HG03135 (cell line): ENCODE data around the gene LAMA5.
"Not testable (repeated sequence)": the region's sequence is repeated elsewhere in the genome, so short reads cannot be mapped to it uniquely, and the experiment has no call there.

Source experiments
- ATAC-seq: cut with Tn5 transposase; IDR thresholded peaks from one replicate; pipeline ENCODE4 v1.9.1; 2021; ENCODE audit warnings: mild to moderate bottlenecking, moderate library complexity; ENCODE audit not compliant: unreplicated experiment

The LAMA5 gene

DNA sequence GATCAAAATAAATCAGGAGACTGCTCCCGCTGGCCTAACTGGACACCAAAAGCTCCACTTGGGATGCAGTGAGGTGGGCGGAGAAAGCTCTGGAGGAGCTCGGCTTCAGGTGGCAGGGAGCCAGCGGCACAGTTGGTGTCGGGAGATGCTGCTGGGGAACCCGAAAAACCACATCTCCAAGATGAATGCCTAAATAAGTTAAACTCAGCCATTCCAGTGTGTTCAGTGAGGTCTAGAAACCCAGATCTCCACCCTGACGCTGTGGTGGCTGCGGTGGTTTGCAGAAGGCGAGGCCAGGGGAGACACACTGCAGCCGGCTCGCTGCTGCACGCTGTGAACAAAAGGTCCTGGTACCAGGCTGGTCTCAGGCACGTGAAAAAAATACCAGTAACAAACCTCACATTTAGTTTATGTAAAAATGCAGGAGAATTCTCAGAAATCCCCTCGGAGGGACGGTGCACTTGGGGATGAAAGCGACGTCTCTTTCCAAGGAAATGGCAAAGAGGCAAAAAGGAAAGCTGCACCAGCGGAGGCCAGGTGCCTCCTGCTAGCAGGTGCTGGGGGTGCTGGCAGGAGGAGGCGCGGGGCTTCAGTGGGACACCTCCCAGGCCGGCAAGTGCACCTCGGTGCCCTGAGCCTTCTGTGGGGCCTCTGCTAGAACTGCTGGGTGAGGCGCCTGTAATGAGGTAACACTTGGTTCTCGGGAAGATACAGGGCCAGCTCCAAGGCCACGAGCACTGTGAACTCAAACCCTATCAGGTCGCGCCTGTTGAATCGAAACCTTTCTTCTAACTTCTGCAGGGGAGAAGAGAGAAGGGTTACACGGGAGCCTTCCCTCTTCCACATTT is 23.4 kb upstream of the LAMA5 start:
- no peak for ATAC-seq

DNA sequence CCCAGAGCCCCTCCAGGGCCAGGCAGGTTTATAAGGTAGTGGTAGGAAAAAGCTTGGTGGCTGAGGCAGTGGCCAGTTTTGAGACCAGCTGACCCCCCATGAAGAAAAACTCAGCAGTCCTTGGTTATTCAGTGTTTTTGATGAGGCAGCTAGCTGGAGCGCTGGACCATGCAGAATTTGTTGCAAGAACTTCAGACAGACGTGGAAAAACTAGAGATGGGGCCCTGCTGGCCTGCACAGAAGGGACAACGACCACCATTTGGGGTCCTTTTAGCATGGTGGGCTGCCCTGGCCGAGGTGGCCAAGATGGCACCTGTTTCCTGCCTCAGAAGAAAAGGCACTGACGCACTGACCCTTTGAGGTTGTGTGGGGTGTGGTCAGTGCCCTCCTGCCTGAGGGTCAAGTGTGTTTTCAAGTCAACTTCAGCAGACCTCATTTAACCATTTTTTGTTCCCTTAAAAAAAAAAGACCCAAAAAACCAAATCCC is 22.5 kb upstream of the LAMA5 start:
- ATAC-seq, result no peak

DNA sequence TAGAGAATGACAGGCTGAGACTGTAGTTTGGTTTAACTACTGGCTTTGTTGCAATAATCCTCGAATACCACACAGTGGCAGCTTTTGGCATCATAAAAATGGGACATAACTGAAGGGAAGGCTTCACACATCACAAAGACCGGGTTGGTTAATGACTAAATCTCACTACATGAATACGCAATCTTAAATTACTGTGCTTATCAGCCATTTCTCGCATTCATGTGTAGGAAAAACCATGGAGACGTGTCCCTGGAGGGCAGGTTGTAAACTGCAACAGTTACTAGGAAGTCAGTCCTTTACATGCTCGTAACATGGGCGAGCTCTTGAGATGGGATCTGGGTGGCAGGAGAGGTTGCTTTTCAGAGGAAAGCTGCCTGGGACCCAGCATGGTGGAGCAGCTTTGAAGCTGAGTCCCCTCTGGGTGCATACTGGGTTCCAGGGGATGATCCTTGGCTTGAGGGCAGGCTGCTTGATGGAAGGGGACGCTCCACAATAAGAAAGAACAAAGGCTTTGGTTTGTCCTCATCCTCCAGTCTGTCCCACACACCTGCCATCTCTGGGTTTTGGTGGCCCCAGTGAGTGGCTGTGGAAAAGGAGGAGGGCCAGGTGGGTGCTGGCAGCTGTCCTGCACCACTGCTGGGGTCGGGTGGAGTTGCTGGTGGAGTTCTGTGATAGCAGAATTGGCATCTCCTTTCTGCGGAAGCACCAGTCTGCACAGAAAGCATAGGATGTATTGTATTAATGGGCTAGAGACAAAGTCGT is 21.9 kb upstream of the LAMA5 start:
- ATAC-seq, result no peak

DNA sequence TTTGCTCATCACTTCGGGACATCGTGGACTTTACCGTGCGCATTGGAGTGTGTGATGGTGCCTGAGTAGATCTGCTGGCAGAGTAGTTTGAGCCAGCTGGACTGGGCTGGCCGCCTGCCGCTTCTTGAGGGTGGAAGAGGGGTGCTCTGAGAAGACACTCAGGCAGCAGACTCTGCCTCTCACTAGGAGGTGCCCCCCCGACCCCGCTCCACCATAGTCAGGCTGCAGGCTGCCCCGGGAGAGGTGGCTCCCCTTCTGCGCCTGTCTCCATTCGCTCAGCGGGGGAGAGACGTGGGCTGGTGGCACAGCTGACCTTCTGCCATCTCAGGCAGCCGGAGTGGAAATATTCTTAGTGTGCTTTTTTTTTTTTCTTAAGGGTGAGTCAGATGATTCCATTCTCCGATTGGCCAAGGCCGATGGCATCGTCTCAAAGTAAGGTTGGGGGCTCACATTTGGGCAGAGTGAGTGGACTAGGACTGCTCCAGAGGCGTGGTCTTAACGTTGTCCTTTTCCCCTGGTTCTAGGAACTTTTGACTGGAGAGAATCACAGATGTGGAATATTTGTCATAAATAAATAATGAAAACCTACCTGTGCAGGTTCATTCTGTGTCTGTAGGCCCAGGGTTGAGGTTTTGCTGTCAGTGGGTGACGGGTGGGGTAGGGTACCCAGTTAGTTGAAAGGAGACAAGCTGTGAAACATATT is 21.0 kb upstream of the LAMA5 start:
- no peak for ATAC-seq

DNA sequence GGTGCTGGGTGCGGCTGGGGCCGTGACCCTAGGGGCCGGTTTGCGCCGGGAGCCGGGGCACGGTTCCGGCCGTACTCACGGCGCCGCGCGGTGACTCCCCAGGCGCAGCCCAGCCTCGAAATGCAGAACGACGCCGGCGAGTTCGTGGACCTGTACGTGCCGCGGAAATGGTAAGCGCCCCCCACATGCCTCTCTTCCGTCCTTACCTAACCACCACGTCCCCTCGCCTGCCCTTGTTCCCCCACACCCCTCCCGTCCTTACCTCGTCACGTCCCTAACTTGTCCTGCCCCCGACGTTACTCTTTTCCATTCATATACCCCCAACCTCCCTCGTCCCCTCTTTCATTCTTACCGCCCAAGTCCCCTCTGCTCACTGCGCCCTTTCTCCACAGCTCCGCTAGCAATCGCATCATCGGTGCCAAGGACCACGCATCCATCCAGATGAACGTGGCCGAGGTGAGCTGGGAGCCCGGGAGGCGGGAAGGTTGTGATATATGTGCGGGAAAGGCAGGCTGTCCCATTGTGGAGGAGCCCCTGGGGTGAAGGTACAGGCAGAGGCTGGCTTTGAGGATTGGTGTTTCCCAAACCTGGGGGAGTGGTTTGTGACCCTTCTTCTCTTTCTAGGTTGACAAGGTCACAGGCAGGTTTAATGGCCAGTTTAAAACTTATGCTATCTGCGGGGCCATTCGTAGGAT is 20.3 kb upstream of the LAMA5 start:
- peak; percentile 3 for ATAC-seq

DNA sequence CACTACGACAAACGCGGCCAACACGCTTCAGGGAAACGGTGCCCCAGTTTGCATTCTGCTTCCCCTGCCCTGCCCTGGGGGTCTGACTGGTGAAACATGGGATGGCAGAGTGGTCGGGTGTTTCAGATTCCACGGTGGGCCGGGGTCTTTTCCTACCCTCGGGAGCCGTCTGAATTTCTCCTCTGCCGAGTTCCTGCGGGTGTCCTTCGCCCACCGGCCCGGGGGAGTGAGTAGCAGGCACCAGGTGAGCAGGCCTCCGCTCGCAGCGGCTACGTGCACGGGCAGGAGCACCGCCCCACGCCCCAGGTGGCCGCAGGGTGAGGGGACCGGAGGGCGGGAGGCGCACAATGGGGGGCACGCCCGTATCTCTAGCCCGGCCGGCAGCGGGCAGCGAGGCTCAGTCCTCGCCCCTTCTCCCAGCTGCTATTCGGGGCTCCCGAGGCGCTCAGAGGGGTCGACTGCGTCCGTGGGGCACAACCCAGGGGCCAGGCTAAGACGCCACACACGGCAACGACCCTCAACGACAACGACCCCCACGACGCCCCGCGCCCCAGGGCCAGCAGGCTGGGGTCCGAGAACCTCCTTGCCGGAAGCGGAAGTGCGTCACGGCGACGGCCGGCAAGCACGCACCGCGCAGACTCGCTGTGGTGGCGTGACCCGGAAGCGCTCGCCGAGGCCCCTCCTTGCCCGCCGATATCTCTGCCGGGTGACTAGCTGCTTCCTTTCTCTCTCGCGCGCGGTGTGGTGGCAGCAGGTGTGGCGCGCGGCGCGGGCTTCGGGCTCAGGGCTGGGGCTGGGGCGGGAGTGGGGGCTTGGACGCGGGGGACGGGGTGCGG is 19.5 kb upstream of the LAMA5 start, which contains the start of gene RPS21:
TSS of gene RPS21 (plus strand) at position 721 of the 836 bp plus-strand sequence. CDS start 236 bp downstream, outside the sequence.
- ATAC-seq, result peak; percentile 61

DNA sequence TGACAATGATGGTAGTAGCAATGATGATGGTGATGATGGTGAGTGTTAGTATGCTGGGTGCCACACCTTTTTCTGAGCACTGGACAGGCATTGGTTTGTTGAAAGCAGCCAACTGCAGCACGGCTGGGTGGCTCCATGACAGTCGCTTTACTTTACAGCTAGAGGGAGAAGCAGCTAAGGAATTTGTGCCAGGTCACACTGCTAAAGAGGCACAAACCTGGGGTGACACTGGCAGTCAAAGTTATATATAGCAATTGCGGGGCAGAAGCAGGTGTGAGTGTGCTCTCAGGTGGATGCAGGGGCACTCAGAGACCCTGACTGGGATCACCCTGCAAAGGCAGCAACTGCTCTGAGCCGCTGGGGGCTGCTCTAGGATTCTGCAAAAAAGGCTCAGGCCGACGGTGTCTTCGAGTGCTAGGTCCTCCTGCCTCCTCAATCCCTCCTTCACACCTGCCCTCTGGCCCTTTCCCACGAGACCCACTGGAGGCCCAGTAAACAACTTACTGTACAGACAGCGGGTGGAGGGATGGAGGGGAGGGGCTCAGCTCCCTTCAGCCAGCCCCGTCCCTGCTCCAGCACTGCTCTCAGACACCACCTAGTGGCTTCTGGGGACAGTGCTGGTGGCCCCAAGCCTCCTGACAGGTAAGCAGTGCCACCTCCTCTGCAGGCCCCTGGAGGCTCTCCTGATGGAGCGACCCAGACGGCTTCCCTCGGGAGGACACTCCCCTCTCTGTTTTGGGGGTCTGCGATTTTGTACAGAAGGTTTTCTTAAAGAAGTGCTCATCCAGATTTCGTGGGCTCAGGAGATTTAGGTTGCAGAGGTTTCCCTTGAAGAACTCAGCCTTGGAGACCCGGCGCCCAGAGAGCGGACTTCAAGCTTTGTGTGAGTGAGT is 15.4 kb upstream of the LAMA5 start:
- peak; percentile 56 for ATAC-seq

DNA sequence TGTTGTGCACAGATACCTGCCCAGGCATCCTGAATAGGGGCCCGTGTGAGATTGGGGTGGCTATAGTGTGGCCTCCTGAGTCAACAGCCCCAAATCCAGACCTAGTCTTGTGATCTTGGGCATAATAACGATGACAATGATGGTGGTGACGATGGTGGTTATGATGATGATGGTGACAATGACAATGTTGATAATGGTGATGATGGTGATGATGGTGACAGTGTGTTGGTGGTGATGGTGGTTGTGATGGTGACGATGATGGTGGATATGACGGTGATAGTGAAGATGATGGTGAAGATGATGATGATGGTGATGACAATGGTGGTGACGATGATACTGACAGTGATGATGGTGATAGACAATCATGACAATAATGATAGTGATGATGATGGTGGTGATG is 14.7 kb upstream of the LAMA5 start:
- ATAC-seq, result no peak

DNA sequence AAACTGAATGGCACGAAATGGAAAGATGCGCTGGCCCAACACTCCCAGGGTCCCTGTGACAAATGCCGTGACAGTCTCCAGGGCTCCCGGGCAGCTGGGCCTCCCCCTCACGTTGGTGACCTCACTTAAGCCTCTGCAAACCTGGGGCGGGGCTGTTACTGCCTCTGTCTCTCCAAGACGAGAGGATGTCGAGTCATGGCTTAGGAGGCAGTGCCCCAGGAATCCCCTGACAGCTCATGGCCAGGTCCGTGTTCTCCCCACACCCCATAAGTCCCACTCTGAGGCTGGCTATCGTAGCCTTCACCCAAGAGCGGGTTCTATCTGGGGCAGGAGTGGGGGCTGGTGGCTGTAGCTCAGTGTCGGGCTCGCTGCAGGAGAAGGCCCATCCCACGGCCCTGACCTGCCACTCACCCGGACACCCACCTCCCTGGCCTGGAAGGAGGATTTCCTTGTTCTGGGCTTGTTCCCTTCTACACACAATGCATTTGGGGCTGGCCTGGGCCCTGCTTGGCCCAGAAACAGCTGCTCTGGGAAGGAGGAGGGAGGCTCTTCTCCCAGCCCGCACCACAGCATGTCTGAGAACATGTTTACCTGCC is 14.2 kb upstream of the LAMA5 start:
- no peak for ATAC-seq

DNA sequence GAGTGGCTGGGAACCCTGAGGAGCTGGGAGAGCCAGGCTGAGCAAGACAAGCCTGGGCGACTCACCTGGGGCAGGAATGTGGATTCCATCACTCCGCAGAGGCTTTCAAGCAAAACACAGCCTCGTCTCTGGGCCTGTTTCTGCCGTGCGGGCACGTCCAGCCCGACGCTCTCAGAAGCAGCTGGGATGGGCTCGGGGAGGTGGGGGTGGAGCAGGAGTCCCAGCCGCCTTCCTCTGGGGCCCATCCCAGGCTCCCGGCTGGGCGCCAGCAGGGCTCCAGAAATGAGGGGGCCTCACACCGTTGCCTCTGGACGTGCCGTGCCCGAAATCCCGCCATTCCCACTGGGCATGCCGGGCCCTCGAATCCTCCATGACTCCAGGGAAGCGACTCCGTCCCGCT is 11.1 kb upstream of the LAMA5 start:
- ATAC-seq, result no peak

DNA sequence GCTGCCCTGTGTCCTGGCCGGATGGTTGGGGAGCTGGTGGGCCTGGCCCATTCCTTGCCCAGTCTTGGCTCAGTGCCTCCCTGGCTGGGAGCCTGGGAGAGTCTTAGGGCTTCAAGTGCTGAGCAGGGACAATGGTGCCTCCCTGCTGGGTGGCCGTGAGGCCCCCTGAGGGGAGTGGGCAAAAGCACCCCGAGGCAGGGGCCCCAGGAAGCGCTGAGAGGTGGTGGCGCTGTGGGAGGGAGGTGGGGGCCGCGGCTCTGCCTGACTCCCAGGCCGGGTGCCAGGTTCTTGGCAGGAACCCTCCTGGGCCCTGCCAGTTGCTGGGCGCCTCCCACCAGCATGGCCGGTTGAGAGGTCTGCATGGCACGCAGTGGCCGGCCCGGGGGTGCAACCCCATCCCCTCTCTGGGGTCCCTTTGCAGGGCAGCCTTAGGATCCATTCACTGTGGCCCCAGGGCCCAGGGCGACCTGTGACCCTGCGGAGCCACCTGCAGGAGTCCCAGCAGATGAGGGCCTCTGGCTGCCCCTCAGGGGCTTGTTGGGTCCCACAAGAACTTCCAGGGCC is 10.6 kb upstream of the LAMA5 start:
- no peak for ATAC-seq

DNA sequence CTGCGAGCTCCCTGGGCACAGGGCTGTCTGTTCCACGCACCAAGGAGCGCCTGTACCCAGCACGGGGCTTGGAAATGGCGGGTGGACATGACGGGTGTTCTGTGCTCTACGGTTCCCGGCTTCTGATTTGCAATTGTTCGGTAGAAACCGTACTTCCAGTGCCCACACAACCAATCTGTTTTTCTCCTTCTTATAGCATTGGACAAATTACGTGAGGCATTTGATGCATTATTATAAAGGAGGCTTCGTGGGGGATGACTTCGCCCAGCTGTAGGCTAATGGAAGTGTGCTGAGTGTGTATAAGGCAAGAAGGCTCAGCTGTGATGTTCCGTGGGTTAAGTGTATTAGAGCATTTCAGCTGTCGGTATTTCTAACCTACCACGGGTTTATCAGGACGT is 10.0 kb upstream of the LAMA5 start:
- ATAC-seq, result no peak

DNA sequence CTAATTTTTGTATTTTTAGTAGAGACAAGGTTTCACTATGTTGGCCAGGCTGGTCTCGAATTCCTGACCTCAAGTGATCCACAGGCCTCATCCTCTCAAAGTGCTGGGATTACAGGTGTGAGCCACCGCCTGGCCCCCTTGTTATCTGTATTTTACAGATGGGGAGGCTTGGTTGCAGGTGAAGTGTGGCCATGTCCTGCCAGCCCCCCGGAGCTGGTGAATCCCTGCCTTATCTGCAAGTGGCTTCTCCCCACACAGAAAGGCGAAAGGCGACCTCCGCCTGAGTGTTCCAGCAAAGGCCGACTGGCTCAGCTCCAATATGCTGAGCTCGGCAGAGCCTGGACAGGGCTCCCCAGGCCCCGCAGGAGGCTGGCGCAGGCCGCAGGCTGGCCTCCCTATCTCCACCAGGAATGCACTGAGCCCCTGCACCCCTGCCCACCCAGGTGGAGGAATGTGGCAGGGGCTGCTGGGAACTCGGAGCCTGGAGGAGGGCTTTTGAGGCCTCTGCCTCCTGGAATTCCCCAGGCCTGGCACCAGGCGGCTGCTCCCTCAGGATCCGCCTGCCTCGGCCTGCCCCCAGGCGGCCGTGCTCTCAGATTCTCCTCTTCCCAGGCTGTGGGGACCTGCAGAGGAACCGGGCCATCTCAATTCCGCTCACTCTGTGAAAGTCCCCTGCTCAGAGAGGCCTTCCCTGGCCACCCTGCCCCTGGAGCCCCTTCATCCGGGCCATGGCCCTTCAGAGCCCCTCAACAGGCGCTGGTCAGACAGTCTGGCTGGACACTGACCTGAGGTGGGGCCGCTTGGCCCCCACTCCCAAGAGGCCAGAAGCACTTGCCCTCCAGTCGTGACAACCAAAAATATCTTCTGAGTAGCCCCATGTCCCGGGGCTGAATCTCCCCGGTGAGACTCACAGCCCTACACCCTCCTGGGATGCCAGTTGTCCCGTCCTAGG is 9.3 kb upstream of the LAMA5 start:
- ATAC-seq, result no peak

DNA sequence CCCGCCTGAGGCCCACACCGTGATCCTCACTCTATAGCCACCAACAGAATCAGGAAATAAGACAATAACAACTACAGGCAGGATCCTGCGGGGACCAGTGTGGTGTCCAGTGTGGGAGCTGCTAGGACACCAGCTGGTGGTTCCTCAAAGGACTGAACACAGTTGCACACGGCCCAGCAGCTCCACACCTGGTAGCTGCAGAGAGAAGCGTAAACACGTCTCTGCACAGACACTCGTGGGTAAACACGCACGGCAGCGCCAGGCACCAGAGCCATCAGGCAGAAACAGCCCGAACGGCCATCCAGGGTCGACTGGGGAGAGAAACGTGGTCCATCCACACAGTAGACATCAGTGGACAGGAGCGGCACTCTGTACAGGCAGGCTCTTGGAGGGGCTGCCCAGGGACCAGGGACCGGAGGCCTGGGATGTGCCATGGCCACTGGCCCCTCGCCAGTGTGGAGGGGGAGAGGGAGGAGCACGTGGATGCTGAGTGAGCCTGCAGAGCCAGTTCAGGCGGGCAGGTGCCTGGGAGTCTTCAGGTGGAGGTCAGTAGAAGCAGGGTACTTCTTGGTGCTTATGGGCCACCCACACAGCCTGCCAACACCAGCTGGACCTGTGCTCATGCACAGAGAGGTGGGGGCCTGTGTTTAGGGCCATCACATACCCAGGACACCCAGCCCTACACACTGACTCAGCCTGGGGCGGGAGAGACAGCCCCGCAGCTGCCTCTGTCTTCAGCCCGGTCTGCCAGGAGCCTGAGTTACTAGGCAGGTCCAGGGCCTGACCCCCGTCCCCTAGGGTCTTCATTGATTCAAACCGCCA is 7.4 kb upstream of the LAMA5 start:
- ATAC-seq, result no peak

DNA sequence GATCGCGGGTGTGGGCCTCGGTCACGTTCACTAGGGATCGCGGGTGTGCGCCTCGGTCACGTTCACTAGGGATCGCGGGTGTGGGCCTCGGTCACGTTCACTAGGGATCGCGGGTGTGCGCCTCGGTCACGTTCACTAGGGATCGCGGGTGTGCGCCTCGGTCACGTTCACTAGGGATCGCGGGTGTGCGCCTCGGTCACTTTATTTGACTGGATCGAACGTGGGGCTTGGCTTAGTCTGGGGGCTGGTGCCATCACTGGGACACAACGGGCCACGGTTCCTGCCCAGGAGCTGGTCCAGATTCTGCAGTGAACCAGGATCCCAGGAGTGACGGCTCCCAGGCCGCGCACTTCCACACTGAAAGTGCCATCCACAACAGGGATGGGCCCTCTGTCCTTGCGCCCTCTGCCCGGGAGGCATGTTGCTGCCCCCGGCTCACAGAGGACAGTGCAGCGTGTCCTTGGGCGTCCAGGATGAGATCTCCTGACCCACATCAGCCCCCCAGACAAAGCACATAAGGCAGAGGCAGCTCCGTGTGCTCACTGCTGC is 6.6 kb upstream of the LAMA5 start:
- ATAC-seq, result not testable (repeated sequence)
